Measurements from ENCODE around the gene ELK3. TPM values are rescaled to one million over a fixed set of nuclear protein-coding genes. Genes with fewer than 3 reads are reported as not detected.

ELK3 gene
- total and polyA plus RNA-seq, 2 of the 8 experiments (the other 6 are each of a cell fraction or from before 2014, with no cell fraction given) = 3.5 to 14.3 TPM

GRCh38 chr12:96152164-96152563 lies 42.0 kb upstream of the ELK3 start:
- no peak overlapping the region for H2BK5ac ChIP-seq (ENCODE audit: low read depth, low read length)
- TF ChIP-seq CREB1 (IDR thresholded peaks at IDR 0.05) = no peak
- H3K18ac ChIP-seq (ENCODE audit: extremely low read depth, low read length) = no peak overlapping the region
- WGBS, 2 experiments (ENCODE audit: extremely low coverage in 1 of 2, insufficient coverage in 1 of 2, insufficient read length in 1 of 2, insufficient replicate concordance in 2 of 2, low coverage in 1 of 2, low lambda C conversion rate in 2 of 2, missing lambda C conversion rate in 1 of 2) = 90% methylated on average over 11 of the region's 11 CpGs; no CpG with 5 or more reads in 1 of the 2 experiments
- H3K14ac ChIP-seq (ENCODE audit: insufficient read length) = no peak overlapping the region
- no peaks in the 10 kb centered on the region for H3K79me1 ChIP-seq (ENCODE audit: low read depth, low read length)
- no peak overlapping the region for H2BK20ac ChIP-seq (ENCODE audit: low read length)
- POLR2A ChIA-PET (ENCODE audit: partially characterized antibody) = no interaction called here
- H4K91ac ChIP-seq (replicated peaks; ENCODE audit: insufficient read length, low read length) = no peak overlapping the region
- no peak overlapping the region for H4K5ac ChIP-seq (ENCODE audit: insufficient read length, low read depth, low read length)
- peaks cover 0 to 2% (median under 1%) of the 10 kb centered on the region in 4 experiments; a peak in 1 of 7 replicates for H3K4me1 ChIP-seq (replicated peaks in 1 of 4; ENCODE audit: control insufficient read depth in 3 of 4, insufficient read depth in 4 of 4, low read length in 3 of 4)
- no peak overlapping the region for H3K27ac ChIP-seq (ENCODE audit: low read depth, low read length)
- no peak overlapping the region for H2BK12ac ChIP-seq (ENCODE audit: low read depth, low read length)
- H3K9me3 ChIP-seq (ENCODE audit: insufficient read depth in 2 of 2, low read depth in 1 of 2, low read length in 1 of 2) = no peaks in the 10 kb centered on the region
- no peaks in the 10 kb centered on the region for H3K36me3 ChIP-seq (ENCODE audit: control insufficient read depth in 2 of 4, insufficient read depth in 4 of 4, low read length in 3 of 4)
- H4K8ac ChIP-seq (ENCODE audit: extremely low read depth, insufficient read depth, low read length) = no peak overlapping the region
- H3K4ac ChIP-seq (replicated peaks; ENCODE audit: insufficient read length, low read depth, low read length) = no peak overlapping the region
- no peaks in the 10 kb centered on the region; the same call in 1 of the 2 replicates for H3K23me2 ChIP-seq (ENCODE audit: low read depth, low read length)
- FAIRE-seq (no peak), DNase-seq (ENCODE audit: low read depth in 1 of 2, low spot score in 2 of 2) (no peak)
- H3K4me3 ChIP-seq (ENCODE audit: extremely low read depth in 1 of 4, insufficient read depth in 2 of 4, low read depth in 3 of 4, low read length in 4 of 4) = no peak overlapping the region
- H3K4me2 ChIP-seq (ENCODE audit: insufficient read depth in 1 of 2, low read depth in 2 of 2, low read length in 2 of 2) = no peak overlapping the region; a peak in 1 of 4 replicates
- H2AFZ ChIP-seq (ENCODE audit: low read length) = 0 out of 2 replicates have a peak overlapping the region, but pooled peaks have one; percentile 40
- no peak overlapping the region for H3K56ac ChIP-seq (replicated peaks; ENCODE audit: insufficient read length, low read depth, low read length)
- H2BK120ac ChIP-seq (replicated peaks; ENCODE audit: low read depth, low read length) = no peak overlapping the region
- no peaks in the 10 kb centered on the region for H3K79me2 ChIP-seq (ENCODE audit: control insufficient read depth in 1 of 2, insufficient read depth in 2 of 2, low read length in 2 of 2)
- no peak overlapping the region for H3K23ac ChIP-seq (ENCODE audit: insufficient read length)
- no peak overlapping the region for H2AK5ac ChIP-seq (ENCODE audit: low read depth, low read length)
- H2BK15ac ChIP-seq (ENCODE audit: low read length) = no peak overlapping the region
- CTCF ChIA-PET (ENCODE audit: partially characterized antibody) = interaction anchor here (0.9 to 1.2 kb wide), 2 partner anchors 12 to 22 kb away, joined by 4 to 6 read pairs; no protein-coding TSS in a partner anchor
- H3K9ac ChIP-seq (replicated peaks in 1 of 4; ENCODE audit: extremely low read depth in 1 of 4, low read depth in 3 of 4, low read length in 3 of 4) = no peak overlapping the region
- H4K20me1 ChIP-seq (replicated peaks in 1 of 2; ENCODE audit: control insufficient read depth in 1 of 2, insufficient read depth in 2 of 2, low read length in 2 of 2) = no peaks in the 10 kb centered on the region
- H3K27me3 ChIP-seq (replicated peaks in 1 of 4; ENCODE audit: control insufficient read depth in 3 of 4, extremely low read depth in 1 of 4, insufficient read depth in 3 of 4, low read length in 3 of 4) = no peaks in the 10 kb centered on the region
